Measurements from ENCODE around the gene GOLPH3.

The GOLPH3 gene

DNA sequence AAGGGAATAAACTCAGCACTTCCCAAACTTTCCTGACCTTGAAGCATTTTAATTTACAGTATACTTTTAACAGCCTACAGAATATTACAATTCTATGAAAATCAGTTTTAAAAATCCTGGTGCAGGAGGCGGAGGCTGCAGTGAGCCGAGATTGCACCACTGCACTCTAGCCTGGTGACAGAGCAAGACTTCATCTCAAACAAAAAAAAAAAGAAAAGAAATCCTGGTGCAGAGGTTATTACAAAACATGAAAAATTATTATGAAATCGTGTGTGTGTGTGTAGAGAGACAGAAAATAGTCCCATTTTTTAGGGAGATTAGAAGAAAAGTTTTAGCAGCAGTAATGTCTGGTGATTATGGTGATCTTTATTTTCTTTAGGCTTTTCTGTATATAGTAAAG is 26.9 kb downstream of the GOLPH3 start:
- no peak for DNase-seq (ENCODE audit: low read depth)
- H3K4me3 ChIP-seq (ENCODE audit: low read length), result no peak overlapping the region
- TF ChIP-seq, protein P1, sequence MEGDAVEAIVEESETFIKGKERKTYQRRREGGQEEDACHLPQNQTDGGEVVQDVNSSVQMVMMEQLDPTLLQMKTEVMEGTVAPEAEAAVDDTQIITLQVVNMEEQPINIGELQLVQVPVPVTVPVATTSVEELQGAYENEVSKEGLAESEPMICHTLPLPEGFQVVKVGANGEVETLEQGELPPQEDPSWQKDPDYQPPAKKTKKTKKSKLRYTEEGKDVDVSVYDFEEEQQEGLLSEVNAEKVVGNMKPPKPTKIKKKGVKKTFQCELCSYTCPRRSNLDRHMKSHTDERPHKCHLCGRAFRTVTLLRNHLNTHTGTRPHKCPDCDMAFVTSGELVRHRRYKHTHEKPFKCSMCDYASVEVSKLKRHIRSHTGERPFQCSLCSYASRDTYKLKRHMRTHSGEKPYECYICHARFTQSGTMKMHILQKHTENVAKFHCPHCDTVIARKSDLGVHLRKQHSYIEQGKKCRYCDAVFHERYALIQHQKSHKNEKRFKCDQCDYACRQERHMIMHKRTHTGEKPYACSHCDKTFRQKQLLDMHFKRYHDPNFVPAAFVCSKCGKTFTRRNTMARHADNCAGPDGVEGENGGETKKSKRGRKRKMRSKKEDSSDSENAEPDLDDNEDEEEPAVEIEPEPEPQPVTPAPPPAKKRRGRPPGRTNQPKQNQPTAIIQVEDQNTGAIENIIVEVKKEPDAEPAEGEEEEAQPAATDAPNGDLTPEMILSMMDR (conservative IDR thresholded peaks at IDR 0.05; ENCODE audit: low read depth, low read length), result no peak

DNA sequence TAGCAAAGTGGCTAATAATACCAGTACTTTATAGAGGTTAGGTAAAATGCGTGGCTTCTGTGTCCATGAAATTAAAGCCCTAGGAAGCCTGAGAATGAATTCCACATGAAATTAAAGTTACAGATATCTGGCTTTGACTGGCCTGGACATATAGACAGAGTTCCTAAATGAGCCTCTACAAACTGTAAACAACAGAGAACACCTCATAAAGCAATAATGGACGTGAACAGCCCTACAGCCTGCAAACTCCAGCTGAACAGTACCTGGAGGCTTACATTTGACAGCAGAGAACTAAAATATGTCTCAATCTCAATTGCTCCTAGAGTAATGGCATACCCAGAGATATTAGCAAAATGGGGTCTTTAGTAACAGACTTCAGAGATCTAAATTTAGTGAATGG is 28.7 kb downstream of the GOLPH3 start:
- H3K4me3 ChIP-seq (ENCODE audit: low read length), result no peak overlapping the region
- DNase-seq (ENCODE audit: low read depth), result no peak
- TF ChIP-seq, protein P1 (conservative IDR thresholded peaks at IDR 0.05; ENCODE audit: low read depth, low read length), result no peak

DNA sequence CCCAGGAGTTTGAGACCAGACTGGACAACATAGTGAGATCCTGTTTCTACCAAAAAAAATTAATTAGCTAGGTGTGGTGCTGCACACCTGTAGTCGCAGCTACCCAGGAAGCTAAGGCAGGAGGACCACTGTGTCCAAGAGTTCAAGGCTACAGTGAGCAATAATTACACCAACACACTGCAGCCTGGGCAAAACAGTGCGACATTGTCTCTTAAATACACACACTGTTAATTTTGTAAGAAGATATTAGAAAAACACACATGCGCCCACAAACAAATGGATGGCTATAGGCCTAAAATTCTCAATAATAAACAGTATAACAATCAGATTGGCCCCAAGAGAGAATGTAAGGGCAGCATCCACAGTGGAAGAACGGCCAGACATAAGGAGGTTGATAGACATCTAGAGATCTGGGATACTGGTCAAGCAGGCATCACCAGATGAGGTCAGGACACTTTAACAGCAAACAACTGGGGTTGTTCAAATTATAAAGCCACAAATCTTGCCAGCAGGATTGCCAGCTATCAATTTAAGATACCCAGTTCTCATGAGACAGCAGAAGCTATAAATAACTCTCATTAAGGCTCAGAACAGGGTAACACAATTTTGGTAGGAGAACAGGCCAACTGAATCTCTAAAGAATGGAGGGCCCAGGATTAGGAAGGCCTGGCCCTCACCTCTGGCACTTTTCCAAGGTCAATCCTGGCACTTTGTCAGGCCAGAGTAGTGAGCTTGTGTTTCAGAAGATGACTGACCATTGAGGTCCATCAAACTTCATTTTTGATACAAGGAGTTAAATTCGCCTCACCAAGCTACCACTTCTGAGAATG is 29.5 kb downstream of the GOLPH3 start:
- TF ChIP-seq, protein P1 (conservative IDR thresholded peaks at IDR 0.05; ENCODE audit: low read depth, low read length), result no peak
- no peak for DNase-seq (ENCODE audit: low read depth)
- H3K4me3 ChIP-seq (ENCODE audit: low read length), result no peak overlapping the region

DNA sequence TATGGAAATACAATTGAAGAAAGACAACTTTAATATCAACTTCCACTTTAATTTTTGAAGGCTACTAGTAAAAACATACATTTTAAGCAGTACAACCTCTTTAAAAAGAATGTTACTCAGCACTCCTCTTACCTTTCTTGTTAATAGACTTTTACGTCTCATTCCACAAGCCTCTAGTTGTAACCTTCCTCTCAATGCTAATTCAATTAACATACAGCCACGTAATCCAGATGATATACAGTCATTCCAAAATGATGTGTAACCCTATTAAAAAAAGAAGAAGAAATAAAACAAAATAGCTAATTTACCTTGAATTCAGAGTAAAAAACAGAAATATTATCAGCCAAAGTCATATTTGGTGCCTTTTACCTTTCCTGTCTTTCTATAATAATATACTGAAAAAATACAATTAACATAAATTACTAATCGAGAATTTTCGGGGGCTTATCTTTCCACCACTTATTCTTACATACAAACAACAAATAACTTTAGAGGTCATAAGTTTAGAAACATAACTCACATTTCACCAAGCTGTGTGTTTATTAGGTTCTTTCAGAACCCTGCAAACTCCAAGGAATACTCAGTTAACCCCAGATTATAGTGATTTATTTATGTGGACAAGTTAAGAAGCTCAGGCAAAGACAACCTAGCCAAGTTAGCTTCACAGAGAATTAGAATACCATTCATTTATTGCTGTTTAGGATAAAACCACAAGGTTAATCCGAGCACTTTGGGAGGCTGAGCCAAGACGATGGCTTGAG is 30.3 kb downstream of the GOLPH3 start:
- no peak overlapping the region for H3K4me3 ChIP-seq (ENCODE audit: low read length)
- TF ChIP-seq, protein P1 (conservative IDR thresholded peaks at IDR 0.05; ENCODE audit: low read depth, low read length), result no peak
- peak; percentile 89 for DNase-seq (ENCODE audit: low read depth)

DNA sequence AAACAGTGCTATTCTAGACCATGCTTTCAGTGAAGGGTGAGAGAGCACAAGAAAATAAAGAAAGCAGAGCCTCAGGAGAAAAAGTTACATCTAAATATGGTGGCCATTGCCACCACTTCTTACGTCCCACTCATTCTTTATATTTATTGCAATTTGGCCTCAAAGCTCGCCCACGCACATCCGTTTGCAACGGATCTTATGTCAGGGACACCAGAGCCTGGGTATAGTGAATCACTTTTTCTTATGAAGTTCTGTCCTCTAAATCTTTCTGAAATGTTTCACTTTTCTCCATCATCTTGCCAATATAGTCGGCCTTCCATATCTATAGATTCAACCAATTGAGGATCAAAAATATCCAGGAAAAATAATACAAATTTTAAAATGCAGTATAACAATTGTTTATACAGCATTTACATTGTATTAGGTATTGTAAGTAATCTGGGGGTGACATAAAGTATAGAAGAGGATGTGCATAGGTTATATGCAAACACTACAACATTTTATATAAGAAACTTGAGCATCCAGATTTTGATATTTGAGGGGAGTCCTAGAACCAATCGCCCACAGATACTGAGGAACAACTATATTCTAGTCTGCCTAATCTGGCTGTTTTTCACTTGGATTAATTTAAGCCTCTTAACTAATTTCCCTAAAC is 35.2 kb downstream of the GOLPH3 start:
- TF ChIP-seq, protein P1 (conservative IDR thresholded peaks at IDR 0.05; ENCODE audit: low read depth, low read length), result no peak

DNA sequence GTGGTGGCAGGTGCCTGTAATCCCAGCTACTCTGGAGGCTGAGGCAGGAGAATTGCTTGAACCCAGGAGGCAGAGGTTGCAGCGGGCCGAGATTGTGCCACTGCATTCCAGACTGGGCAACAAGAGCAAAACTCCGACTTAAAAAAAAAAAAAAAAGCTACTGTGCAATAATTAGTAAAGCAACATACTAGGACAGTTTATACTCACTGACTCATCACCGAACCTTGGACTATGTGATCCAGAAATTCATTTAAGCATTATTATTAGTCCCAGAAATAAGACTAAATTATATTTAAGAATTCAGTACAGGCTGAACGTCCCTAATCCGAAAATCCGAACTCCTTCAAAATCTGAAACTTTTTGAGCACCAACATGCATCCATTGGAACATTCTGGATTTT is 37.8 kb downstream of the GOLPH3 start:
- no peak for DNase-seq (ENCODE audit: low read depth)
- TF ChIP-seq, protein P1 (conservative IDR thresholded peaks at IDR 0.05; ENCODE audit: low read depth, low read length), result no peak
- no peak overlapping the region for H3K4me3 ChIP-seq (ENCODE audit: low read length)

More for the DNA sequence above, 35.2 kb downstream of the GOLPH3 start:
- DNase-seq (ENCODE audit: low read depth), result no peak
- H3K4me3 ChIP-seq (ENCODE audit: low read length), result no peak overlapping the region
